Activated T-helper 9 cell treated with anti-CD3 and anti-CD28 coated beads, Interleukin-2, amount 50 U/mL, for 16 hours (primary cell): ENCODE results near the gene WNT3.
"Not testable (repeated sequence)": the region's sequence is repeated elsewhere in the genome, so short reads cannot be mapped to it uniquely, and the experiment has no call there.

Experiments
- DNase-seq: peaks from one replicate; pipeline ENCODE4 v3.0.0-alpha.2; 2020; ENCODE audit warnings: low read depth

WNT3 gene

DNA sequence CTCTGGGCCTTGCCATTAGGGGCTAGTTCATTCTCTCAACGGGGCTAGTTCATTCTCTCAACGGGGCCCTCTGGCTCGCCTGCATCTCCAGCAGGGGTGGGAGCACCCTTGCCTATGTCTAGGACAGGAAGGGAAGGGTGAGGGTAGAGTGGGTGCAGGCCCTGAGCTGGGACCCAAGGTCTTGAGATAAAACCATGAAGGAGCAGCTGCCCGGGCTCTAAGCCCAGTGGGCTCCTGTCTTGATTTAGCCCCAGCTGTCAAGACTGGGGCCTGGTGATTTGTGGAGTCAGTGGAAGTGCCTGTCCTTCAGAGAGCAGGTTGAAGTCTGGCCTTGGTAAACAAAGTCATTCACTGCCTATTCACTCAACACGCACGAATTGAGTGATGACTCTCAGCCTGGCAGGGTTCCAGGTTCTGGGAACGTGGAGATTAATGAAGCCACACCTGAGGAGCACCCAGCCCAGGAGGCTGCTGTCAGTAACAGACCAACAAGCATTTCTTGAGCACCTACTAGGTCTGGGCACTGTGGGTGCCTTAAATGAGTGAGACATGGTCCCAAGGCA lies 35.4 kb downstream of the WNT3 start:
- DNase-seq, result no peak

DNA sequence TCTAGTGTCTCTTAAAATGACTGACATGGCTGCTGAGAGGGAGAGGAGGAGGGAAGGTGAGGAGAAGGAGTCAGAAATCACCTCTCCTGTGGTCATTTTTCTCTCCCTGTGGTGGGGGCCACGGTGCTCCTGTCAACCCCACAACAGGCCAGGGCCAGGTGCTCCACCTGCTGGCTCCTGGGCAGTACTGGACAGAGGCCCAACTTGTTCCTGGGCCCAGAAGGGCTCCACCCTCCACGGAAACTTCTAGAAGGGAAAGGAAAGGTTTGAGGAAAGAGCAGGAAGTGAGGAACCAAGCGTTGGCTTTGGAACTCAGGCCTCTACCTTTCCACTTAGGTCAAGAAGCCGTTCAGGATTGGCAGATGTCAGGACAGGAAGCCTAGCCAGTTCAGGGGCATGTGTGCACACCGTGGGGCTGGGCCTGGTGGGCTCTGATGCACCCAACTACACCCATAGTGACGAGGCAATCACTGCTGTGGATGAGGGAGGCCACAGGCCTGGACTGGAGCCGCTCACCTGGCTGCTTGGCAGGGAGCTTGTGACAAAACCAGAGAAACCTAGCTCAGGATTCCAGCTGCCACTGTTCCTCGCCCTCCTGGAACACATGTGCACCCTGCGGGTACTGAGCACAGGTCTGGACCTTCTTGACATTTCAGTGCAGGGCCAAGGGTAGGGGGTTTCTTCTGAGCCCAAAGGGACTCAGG lies 36.1 kb downstream of the WNT3 start:
- no peak for DNase-seq

DNA sequence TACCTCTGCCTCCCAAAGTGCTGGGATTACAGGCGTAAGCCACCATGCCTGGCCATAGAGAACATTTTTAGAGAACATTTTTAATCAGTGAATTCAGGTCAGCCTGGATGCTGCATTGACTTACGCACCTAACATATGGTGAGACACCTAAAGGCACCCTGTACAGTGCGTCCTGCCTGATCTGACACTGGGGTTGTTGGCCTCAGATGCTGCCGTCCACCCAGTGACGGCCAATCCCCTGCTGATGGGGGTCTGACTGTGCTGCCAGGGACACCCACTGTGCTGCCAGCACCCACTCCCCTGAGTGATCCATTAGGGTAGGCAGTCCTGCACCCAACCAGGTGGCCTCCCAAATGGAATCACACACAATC lies 38.5 kb downstream of the WNT3 start:
- no peak for DNase-seq

DNA sequence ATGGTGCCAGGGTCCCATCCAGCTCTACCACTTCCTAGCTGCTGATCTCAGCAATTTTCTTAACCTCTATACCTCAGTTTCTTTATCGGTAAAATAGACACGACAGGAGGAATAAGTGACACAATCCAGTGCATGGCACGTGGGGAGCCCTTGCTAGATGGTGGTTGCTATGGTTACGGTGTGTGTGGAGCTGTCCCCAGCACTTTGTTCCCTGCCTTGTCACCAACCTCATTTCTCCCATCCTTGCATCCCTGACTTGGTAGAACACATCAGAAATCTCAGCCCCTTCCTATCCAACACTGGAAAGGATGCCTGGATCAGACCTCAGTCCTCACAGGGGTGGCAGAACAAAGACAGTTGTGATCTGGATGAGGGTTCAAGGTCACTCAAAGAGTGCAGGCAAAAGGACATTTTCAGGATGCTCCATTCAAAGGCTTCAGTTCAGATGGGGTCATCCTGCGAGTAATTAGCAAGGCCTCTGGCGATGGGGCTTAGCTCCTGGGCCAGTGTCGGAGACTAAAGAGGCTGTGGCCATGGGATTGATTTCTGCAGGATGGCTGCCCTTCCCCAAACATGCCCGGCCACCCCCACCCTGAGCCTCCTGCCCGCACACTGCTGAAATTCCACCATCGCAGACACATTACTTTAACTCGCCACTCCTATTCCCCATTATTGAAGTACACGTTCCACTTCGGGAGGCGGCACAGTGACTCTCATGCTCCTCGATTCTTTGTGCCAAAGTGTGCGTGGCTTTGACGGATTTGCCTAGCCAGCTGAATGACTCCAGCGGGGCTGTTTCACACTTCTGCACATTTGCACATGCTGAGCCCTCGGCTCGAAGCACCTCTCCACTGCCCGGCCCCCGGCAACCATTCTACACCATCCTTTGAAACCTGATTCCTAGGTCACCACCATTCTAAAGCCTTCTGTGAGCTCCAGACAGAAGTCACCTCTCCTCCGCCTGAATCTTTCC lies 40.3 kb downstream of the WNT3 start:
- no peak for DNase-seq

DNA sequence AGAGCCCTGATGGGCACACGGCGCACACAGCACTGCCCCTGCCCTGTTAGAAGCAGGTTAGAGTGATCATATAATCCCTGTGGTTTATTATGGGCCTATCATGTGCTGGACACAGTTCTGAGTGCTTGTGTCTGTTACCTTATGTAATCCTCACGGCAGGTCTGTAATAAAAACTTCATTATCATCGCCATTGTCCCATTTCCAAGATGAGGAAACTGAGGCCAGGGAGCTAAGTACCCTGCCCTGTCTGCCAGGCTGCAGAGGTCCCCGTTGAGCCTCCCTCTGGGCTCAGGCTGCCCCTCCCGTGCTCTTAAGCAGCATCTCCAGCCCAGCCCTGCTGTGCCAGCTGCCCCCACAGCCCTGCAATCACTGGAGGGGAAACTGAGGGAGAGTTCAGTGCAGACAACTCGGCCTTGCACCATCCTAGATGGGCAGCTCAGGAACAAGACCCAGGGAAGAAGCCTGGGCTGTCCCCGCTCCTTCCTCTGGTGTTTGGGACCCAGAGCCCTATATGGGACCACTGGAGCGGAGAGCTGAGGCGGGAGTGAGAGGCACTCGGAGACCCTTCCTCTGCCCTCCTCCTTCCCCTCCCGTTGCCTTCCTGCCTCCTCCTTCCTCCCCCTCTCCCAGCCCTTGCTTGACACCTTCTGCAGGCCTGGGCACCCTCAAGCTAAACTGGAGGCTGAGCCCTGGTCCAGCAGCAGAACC lies 42.0 kb downstream of the WNT3 start:
- no peak for DNase-seq

DNA sequence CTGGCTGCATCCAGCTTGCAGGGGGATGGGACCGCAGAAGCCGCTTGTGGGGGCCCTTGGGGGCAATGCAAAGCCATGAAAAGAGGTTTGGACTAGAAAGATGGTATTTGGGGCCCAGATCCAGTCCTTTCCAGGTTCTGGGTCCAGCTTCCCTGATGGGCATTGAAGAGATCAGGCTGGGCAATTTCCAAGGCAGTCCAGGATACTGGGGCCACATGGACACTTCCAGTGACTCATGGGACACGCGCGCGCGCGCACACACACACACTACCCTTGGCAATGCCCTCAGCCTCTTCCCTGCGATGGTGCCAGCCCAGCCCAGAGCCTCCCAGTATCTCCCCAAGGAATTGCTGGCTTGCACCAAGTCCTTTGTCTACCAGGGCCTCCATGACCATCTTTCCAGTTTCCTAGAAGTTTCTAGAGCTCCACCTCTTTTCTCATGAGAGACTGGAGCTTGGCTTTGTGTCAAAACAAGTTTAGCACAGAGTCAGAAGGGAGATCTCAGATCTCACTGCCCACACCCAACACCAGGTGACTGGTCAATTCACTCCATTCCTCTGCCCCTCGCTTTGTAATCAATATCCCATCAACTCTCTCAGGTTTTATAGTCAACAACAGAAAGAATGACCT lies 44.3 kb downstream of the WNT3 start:
- DNase-seq, result no peak

DNA sequence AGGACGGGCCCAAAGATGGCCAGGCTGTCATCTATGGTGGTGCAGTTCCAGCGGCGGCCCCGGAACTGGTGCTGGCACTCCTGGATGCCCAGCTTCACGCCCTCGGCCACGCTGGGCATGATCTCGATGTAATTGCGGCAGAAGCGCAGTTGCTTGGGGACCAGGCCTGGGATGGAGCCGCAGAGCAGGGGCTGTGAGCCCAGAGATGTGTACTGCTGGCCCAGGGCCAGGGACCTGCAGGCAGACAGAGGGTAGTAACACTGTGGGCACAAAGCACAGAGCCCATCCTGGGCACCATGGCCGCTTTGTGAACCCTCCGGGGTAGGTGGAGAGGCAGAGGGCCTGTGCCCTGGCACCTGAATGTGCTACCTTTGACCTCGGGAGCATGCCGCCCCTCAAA lies 44.8 kb downstream of the WNT3 start:
- no peak for DNase-seq

DNA sequence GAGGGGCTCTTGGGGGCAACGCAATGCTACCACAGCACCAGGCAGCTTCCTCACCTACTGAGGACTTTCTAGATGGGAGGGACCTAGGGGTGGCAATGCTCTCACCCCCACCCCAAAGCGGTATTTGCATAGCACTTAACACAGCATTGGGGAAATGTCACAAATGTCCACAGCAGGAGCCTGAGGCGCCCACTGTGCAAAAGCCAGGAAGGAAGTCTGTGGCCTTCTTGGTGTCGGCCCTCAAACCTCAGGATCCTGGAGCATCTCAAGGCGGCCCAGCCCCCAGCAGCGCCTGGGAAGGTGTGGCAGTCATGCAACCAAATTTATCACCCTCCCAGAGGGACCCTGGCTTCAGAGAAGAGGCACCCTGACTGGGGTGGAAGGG lies 45.3 kb downstream of the WNT3 start:
- DNase-seq, result no peak

DNA sequence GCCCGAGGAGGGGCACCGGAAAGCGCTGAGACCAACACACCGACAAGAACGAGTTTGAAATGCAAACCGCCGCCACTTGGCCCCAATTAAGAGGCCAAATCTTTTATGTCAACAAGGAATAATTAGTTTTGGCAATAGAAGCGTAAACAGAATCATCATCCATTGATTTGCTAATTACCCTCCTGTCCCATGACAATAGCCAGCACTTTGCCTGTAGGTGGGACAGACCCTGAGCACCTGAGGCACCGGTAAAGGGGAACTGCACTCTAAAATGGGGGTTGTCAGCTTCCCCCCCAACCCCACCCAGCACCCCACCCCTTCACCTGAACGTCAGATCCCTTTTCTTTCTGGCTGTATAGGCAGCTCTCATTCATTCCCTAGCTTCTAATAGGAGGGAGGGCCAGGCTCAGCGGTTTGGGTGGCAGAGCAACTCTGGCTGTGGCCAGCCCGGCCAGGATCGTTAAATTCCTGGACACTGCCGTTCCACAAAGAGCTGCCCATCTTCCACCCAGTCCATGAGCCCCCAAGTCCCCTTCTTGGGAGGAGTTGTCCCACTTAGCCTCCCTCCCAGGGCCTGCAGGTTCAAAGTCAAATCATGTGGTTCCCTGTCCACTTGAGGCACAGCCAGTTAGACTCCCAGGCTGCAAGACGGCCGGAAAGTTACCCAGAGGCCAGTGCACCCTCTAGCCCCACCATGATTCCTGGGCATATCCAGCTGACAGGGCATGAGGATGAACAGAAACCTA lies 45.8 kb downstream of the WNT3 start:
- DNase-seq, result no peak

DNA sequence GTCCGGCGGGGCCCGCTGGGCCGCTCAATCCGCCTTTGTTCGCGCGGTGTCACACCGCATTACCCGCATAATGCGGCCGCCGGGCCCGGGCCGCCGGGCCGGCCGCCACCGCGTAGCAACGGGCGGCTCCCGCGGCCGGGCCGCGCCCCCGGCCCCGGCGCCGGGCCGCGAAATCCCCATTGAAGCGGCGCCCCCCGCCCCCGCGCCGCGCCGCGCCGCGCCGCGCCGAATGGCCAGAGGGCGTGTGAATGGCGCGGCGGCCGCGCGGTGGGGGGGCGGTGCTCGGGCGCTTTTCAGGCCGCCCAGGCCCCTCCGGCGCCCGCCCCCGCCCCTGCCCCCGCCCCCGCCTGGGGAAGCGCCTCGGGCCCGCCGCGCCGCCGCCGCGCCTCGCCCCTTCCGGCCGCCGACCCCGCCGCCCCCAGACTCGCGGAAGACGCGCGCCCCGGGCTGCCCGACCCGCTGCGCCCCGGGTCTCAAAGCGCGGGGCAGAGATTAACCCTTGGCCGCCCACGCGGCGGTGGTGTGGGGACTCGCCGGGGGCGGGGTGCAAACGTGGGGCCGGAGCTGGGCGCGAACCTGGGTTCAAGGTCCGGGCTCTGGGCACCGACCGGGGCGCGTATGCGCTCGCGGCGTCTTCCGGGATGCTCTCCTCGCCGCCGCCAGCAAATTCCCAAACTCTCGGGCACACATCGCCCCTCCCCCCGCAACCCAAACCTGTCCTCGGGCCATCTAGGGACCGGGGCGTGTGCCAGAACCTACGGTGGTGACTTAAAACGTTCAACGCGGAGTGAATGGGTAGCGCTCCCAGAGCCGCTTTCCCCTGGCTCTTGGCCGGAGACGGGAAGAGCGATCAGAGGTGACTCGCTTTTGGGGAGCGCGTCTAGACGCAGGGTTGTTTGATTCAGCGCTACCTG lies 46.7 kb downstream of the WNT3 start:
- no peak for DNase-seq

DNA sequence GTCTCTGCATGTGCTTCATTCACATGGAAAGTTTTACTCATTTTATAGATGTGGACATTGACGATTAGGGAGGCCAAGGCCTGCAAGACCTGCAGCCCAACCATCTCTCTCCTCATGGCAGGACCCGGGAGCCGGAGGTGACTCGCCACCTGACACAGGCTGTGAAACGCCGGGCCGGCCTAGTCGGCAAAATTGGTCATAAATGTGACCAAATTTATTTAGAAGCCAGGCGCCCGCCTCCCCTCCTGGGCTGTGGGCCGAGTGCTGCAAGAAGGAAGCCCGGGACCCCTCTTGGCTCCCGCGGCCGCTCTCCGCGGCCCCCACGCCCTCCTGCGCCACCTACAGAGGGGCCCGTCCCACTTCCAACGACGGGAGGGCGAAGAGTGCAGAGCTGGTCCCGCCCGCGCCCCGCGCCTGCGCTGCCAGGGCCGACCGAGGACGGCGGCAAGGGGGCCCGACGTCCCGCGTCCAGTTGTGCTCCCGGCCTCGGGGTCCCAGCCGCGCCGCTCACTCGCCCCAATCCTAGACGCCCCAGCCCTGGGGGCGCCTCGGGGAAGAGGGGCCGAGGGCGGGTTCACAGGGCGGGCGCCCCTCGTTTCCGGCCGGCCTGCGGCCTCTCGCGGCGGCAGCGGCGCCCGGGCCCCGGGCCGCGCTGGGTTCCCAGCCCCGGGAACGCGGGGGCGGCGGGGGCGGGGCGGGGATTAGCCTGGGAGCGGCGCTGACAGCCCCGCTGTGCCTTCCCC lies 47.5 kb downstream of the WNT3 start:
- DNase-seq, result no peak

DNA sequence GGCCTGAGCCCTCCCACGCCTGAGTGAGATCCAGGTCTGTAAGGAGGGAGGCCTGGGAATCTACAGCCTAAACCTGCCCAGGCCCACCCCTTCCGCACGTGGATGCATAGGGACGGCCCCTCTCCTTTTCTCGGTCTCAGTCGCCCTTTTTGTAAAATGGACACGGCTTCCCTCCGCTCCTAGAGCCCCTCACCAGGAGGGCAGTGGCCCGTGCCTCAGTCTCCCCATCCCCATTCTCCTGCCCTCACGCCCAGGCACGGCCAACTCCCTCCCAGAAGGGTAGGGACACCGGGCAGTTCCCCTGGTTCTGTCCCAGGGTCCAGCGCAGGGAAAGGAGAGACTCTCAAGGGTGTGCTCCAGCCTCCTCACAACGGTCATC lies 48.1 kb downstream of the WNT3 start:
- no peak for DNase-seq

DNA sequence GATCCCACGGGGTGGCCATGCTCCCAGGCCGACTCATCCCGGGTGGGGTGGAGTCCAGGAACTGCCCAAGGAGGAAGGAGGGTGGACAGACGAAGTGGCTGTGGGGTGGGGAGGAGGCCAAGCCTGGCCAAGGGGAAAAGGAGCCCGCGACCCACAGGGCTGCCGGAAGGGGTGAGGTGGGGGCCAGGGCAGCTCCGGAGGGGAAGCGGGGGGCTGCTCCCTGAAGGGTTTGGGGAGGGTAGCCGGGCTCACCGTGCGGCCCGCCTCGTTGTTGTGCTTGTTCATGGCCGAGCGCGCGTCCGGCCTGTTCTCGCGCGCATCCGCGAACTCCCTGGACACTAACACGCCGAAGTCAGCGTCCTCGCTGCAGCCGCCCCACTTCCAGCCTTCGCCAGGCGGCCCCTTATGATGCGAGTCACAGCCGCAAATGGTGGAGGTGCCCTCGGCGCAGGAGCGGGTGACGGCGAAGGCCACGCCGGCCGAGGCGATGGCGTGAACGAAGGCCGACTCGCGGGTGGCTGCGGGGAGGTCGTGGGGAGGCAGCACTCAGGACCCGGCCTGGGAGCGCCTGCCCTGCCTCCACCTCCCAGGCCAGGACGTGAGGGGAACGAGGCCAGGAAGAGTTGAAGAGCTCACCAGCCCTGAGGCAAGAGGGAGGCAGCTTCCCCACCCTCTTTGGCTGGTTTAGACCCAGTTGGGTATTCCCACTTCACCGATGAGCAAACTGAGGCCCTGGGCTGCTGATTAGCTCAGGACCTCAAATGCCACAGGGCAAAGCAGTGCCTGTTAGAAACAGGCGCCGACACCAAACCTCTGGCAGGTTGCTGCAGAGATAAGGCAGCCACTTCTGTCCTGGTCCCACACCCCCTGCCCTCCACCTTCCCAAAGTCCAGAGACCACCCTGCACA lies 48.7 kb downstream of the WNT3 start:
- no peak for DNase-seq

DNA sequence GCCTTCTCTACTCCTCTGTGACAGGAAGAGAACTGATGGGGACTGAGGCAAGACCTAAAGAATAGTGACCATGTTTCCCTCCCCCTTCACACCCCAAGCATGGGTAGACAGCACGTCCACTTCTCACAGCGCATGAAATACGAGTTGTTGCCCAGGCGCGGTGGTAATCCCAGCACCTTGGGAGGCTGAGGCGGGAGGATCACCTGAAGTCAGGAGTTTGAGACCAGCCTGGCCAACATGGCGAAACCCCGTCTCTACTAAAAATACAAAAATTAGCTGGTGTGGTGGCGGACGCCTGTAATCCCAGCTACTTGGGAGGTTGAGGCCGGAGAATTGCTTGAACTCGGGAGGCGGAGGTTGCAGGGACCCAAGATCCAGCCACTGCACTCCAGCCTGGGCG lies 49.6 kb downstream of the WNT3 start:
- not testable (repeated sequence) for DNase-seq

DNA sequence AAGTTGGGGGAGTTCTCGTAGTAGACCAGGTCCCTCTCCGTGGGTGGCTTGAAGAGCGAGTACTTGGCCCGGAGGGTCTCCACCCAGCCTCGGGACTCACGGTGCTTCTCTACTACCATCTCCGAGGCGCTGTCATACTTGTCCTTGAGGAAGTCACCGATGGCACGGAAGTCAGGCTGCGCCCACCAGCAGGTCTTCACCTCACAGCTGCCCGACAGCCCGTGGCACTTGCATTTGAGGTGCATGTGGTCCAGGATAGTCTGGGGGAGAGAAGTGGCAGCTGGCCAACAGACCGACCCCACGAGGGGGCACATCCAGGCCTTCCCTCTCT lies 50.0 kb downstream of the WNT3 start:
- no peak for DNase-seq

DNA sequence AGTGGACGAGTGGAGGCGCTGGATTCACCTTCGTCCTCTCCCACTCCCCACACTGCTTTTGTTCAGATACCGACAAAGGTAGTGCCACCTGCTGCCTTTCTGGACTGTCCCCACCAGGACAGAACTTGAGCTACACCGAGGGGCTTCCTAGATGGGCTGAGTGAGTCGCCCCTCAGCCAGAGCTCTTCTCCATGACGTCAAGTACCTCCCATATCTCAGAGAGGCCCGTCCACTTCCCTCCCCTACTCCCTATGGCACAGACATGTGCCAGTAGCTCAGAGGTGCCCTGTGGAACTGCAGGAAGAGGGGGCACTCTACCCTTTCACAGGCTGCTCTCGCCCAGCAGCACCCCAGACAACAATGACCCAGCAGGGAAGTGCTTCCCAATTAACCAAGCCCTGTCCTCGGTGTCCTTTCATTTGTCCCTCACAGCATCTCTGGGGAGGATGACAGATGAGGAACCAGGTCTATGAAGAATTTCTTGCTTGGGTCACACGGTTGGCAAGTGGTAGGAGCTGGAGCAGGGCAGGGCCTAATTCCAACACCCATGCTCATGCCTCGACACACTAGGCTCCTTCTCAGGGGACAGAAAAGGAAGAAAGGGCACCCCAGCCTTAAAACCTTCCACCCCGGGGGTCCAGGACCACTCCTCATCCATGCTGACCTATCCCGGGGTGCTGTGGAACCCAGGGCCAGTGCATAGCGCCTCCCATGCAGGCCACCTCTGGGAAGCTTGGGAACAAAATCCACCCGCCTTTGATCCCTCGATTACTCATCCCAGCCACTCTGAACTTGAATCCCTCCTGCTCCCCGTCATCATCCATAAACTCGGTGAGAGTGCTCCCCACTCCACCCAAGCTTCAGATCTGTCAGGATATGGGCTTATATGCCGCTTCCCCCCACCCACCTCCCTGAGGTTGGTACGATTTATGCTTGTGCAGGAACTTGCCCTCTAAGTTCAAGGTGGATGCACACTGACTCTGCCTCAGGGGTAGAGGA lies 51.7 kb downstream of the WNT3 start:
- no peak for DNase-seq

DNA sequence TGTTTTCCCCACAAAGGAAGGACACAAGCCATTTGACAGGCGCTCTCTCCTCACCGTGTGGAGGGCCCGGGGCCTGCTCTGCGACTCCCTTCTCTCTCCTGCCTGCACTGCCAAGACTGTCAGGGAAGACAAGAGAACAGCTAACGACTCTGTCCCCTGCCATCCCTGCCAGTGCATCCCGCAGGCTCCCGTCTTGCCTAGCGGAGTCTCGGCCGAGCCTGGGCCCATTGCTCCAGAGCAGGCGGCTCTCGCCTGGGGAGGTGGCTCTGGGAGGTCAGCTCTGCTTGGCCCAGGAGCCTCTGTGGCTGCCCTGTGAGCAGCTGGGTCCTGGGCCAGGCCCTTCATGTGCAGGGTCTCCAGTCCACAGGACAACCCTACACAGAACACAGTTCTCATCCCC lies 53.0 kb downstream of the WNT3 start:
- no peak for DNase-seq
